ENCODE data around the gene RAET1E.

RAET1E gene

GRCh38 chr6:149860834-149861602 lies 36.9 kb downstream of the RAET1E start:
- CTCF ChIA-PET = interaction anchor here (0.6 to 1.4 kb wide), 3 partner anchors 14 to 21 kb away, joined by 4 to 7 read pairs (median 4); no protein-coding TSS in a partner anchor
- TF ChIP-seq CTBP1 (IDR thresholded peaks at IDR 0.05; ENCODE audit: borderline replicate concordance) (no peak), HDGF (IDR thresholded peaks at IDR 0.05; ENCODE audit: borderline replicate concordance) (no peak), SUZ12 (IDR thresholded peaks at IDR 0.05) (no peak), PKNOX1 (IDR thresholded peaks at IDR 0.05) (no peak), FOXA1 (IDR thresholded peaks at IDR 0.05) (no peak), ZNF384 (IDR thresholded peaks at IDR 0.05) (no peak), FOXM1 (IDR thresholded peaks at IDR 0.05; ENCODE audit: borderline replicate concordance) (no peak), NFRKB (IDR thresholded peaks at IDR 0.05) (no peak), L3MBTL2 (conservative IDR thresholded peaks at IDR 0.05) (no peak), ELF4 (IDR thresholded peaks at IDR 0.05) (no peak), FOXK2 (IDR thresholded peaks at IDR 0.05) (no peak), SP1 (IDR thresholded peaks at IDR 0.05) (no peak), TARDBP (IDR thresholded peaks at IDR 0.05) (no peak), BHLHE40 (IDR thresholded peaks at IDR 0.05; ENCODE audit: borderline replicate concordance) (no peak)
- DNase-seq (ENCODE audit: extremely low spot score) = no peak
- POLR2A ChIA-PET = interaction anchor here (0.7 kb wide), 1 partner anchor 112 kb away, joined by 5 read pairs; the partner anchor contains the start of gene PCMT1

- ChIA-PET POLR2A (interaction anchor here (0.7 kb wide), 1 partner anchor 111 kb away, joined by 5 read pairs; the partner anchor contains the start of gene PCMT1), CTCF (interaction anchor here (0.6 to 1.0 kb wide), 2 partner anchors 13 to 15 kb away, joined by 4 to 7 read pairs; no protein-coding TSS in a partner anchor)
- TF ChIP-seq SP1 (IDR thresholded peaks at IDR 0.05) (no peak), FOXK2 (IDR thresholded peaks at IDR 0.05) (no peak), FOXA1 (IDR thresholded peaks at IDR 0.05) (no peak), TARDBP (IDR thresholded peaks at IDR 0.05) (no peak), NFRKB (IDR thresholded peaks at IDR 0.05) (no peak), PKNOX1 (IDR thresholded peaks at IDR 0.05) (no peak), L3MBTL2 (conservative IDR thresholded peaks at IDR 0.05) (no peak), BHLHE40 (IDR thresholded peaks at IDR 0.05; ENCODE audit: borderline replicate concordance) (no peak), LEF1 (IDR thresholded peaks at IDR 0.05; ENCODE audit: borderline replicate concordance) (no peak)
- DNase-seq (ENCODE audit: extremely low spot score) = no peak
These were observed 37.4 kb downstream of the RAET1E start for GRCh38 chr6:149860513-149860833.

- CTCF ChIA-PET = interaction anchor here (1.0 to 1.1 kb wide), 2 partner anchors 12 to 13 kb away, joined by 3 to 7 read pairs; no protein-coding TSS in a partner anchor
- POLR2A ChIA-PET = no interaction called here
- TF ChIP-seq FOXK2 (IDR thresholded peaks at IDR 0.05) (no peak), TARDBP (IDR thresholded peaks at IDR 0.05) (no peak), ARNT (IDR thresholded peaks at IDR 0.05) (no peak), SP1 (IDR thresholded peaks at IDR 0.05) (no peak), FOXA1 (IDR thresholded peaks at IDR 0.05) (no peak), SUZ12 (IDR thresholded peaks at IDR 0.05) (no peak), HDGF (IDR thresholded peaks at IDR 0.05; ENCODE audit: borderline replicate concordance) (no peak), CTBP1 (IDR thresholded peaks at IDR 0.05; ENCODE audit: borderline replicate concordance) (no peak), L3MBTL2 (conservative IDR thresholded peaks at IDR 0.05) (no peak), PKNOX1 (IDR thresholded peaks at IDR 0.05) (no peak), BHLHE40 (IDR thresholded peaks at IDR 0.05; ENCODE audit: borderline replicate concordance) (no peak), ELF4 (IDR thresholded peaks at IDR 0.05) (no peak), FOXM1 (IDR thresholded peaks at IDR 0.05; ENCODE audit: borderline replicate concordance) (no peak), NFRKB (IDR thresholded peaks at IDR 0.05) (no peak), ZNF384 (IDR thresholded peaks at IDR 0.05) (no peak), LEF1 (IDR thresholded peaks at IDR 0.05; ENCODE audit: borderline replicate concordance) (no peak)
- DNase-seq (ENCODE audit: extremely low spot score) = no peak
These were observed 38.0 kb downstream of the RAET1E start for GRCh38 chr6:149859938-149860337.

GRCh38 chr6:149859368-149859767 lies 38.5 kb downstream of the RAET1E start:
- TF ChIP-seq BHLHE40 (IDR thresholded peaks at IDR 0.05; ENCODE audit: borderline replicate concordance) = no peak
- no peak for TF ChIP-seq SP1 (IDR thresholded peaks at IDR 0.05)
- no peak for TF ChIP-seq PKNOX1 (IDR thresholded peaks at IDR 0.05)
- no peak for TF ChIP-seq TARDBP (IDR thresholded peaks at IDR 0.05)
- TF ChIP-seq HDGF (IDR thresholded peaks at IDR 0.05; ENCODE audit: borderline replicate concordance) = no peak
- no peak for TF ChIP-seq ARNT (IDR thresholded peaks at IDR 0.05)
- TF ChIP-seq SUZ12 (IDR thresholded peaks at IDR 0.05) = no peak
- TF ChIP-seq ELF4 (IDR thresholded peaks at IDR 0.05) = no peak
- TF ChIP-seq LEF1 (IDR thresholded peaks at IDR 0.05; ENCODE audit: borderline replicate concordance) = no peak
- no peak for TF ChIP-seq FOXM1 (IDR thresholded peaks at IDR 0.05; ENCODE audit: borderline replicate concordance)
- no peak for TF ChIP-seq CTBP1 (IDR thresholded peaks at IDR 0.05; ENCODE audit: borderline replicate concordance)
- no peak for TF ChIP-seq L3MBTL2 (conservative IDR thresholded peaks at IDR 0.05)
- TF ChIP-seq ZNF384 (IDR thresholded peaks at IDR 0.05) = no peak
- POLR2A ChIA-PET = no interaction called here
- DNase-seq (ENCODE audit: extremely low spot score) = no peak
- CTCF ChIA-PET = interaction anchor here (1.1 kb wide), 1 partner anchor 12 kb away, joined by 3 read pairs; no protein-coding TSS in a partner anchor

- ChIA-PET POLR2A (no interaction called here), CTCF (interaction anchor here (1.2 to 1.7 kb wide), 2 partner anchors 17 to 68 kb away, joined by 3 to 7 read pairs; no protein-coding TSS in a partner anchor)
- TF ChIP-seq ZNF384 (IDR thresholded peaks at IDR 0.05) = no peak
- TF ChIP-seq LEF1 (IDR thresholded peaks at IDR 0.05; ENCODE audit: borderline replicate concordance) = no peak
- TF ChIP-seq BHLHE40 (IDR thresholded peaks at IDR 0.05; ENCODE audit: borderline replicate concordance) = no peak
- no peak for TF ChIP-seq ELF4 (IDR thresholded peaks at IDR 0.05)
- no peak for TF ChIP-seq L3MBTL2 (conservative IDR thresholded peaks at IDR 0.05)
- no peak for TF ChIP-seq SP1 (IDR thresholded peaks at IDR 0.05)
- no peak for TF ChIP-seq ARNT (IDR thresholded peaks at IDR 0.05)
- TF ChIP-seq PKNOX1 (IDR thresholded peaks at IDR 0.05) = no peak
- no peak for TF ChIP-seq TARDBP (IDR thresholded peaks at IDR 0.05)
- no peak for TF ChIP-seq FOXM1 (IDR thresholded peaks at IDR 0.05; ENCODE audit: borderline replicate concordance)
- no peak for TF ChIP-seq CTBP1 (IDR thresholded peaks at IDR 0.05; ENCODE audit: borderline replicate concordance)
- no peak for TF ChIP-seq FOXA1 (IDR thresholded peaks at IDR 0.05)
- TF ChIP-seq SUZ12 (IDR thresholded peaks at IDR 0.05) = no peak
- TF ChIP-seq NFRKB (IDR thresholded peaks at IDR 0.05) = no peak
- TF ChIP-seq HDGF (IDR thresholded peaks at IDR 0.05; ENCODE audit: borderline replicate concordance) = no peak
- TF ChIP-seq FOXK2 (IDR thresholded peaks at IDR 0.05) = no peak
- no peak for DNase-seq (ENCODE audit: extremely low spot score)
These were observed 40.4 kb downstream of the RAET1E start for GRCh38 chr6:149857541-149857940.

Data from HEK293T (cell line).